Endothelial cell (in vitro differentiated cells): Measurements from ENCODE around the gene DLX4. TPM values are rescaled to one million over a fixed set of nuclear protein-coding genes. Genes with fewer than 3 reads are reported as not detected.

ENCODE experiments used
- DNase-seq: peaks from one replicate; pipeline ENCODE4 v3.0.0; 2021; ENCODE audit warnings: low spot score
- H3K27ac Mint-ChIP-seq: one replicate; pipeline ENCODE4 v1.8.0; 2021; ENCODE audit warnings: mixed read lengths, inconsistent platforms; ENCODE audit not compliant: unreplicated experiment
- H3K27me3 Mint-ChIP-seq: one replicate; pipeline ENCODE4 v1.8.0; 2021; ENCODE audit warnings: mild to moderate bottlenecking, moderate library complexity, mixed read lengths, inconsistent platforms; ENCODE audit not compliant: unreplicated experiment
- H3K36me3 Mint-ChIP-seq: one replicate; pipeline ENCODE4 v1.8.0; 2021; ENCODE audit warnings: mild to moderate bottlenecking, low read depth, mixed read lengths, inconsistent platforms; ENCODE audit not compliant: unreplicated experiment
- H3K4me1 Mint-ChIP-seq: one replicate; pipeline ENCODE4 v1.8.0; 2021; ENCODE audit warnings: mild to moderate bottlenecking, mixed read lengths, inconsistent platforms; ENCODE audit not compliant: unreplicated experiment
- H3K4me3 Mint-ChIP-seq: one replicate; pipeline ENCODE4 v1.8.0; 2021; ENCODE audit warnings: mild to moderate bottlenecking, mixed read lengths, inconsistent platforms; ENCODE audit not compliant: unreplicated experiment
- H3K9me3 Mint-ChIP-seq: one replicate; pipeline ENCODE4 v1.8.0; 2021; ENCODE audit warnings: mixed read lengths, inconsistent platforms; ENCODE audit not compliant: unreplicated experiment
- total RNA-seq: library from RNA; stranded (reverse); fragmentation: NEBNext Ultra II Directional; extraction: Animal tissue kit (Norgen Biotek cat#: 25700); gene quantifications from one replicate; pipeline ENCODE4 v1.2.1, GENCODE V29; 2021; ENCODE audit not compliant: unreplicated experiment
- TF ChIP-seq, protein P1 (sequence below): fragments of 200-600 bp; sonication (generic); IDR thresholded peaks from one replicate; pipeline ENCODE4 v1.5.0; 2021; ENCODE audit warnings: antibody characterized with exemption; ENCODE audit not compliant: unreplicated experiment

The DLX4 gene
- total RNA-seq, 1 donor from 2014 or later, result 0.36 TPM

DNA sequence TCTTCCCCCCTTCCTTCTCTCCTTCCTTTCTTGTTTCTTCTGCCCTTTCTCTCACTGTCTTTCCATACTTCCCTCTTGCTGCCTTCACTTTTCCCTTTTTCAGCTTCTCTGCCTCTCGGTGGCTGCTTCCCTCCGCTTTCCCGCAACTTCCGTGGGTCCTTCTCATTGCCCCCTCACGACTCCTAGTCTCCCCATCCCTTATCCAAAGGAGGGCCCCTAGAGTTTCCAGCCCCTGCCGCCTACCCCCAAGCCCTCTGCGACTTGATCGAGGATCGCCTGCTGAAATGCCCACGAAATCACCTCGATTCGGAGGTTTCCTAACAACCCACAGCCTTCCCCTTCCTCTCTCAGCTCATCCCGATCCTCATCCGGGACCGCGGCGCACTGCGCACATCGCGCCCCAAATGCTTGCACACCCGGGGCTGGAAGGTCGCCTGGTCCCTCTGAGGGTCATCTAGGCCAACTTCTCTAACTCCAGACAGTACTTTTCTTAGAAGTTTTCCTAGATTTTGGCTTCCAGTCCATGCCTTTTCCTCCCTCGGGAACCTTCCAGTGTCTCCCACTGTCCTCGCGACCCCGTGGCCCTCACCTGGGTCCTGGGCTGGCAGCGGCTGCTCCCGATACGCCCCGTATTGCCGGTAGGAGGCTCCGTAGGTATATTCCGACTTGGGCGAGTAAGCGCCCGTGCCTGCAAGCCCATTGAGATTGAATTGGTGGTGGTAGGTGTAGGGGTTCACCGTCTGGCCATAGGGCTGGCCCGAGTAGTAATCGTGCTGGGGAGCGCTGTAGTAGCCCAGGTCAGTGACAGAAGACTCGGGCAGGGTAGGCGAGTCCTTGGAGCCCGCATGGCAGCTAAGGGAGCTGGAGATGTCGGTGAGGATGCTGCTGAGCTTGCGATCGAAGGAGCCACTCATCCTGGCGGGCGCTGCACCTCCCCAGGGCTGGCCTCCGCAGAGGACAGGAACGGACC is 25.4 kb downstream of the DLX4 start:
- no peaks in the 10 kb centered on the region for H3K9me3 Mint-ChIP-seq
- H3K4me3 Mint-ChIP-seq, result peak overlapping the region; percentile 74
- H3K36me3 Mint-ChIP-seq, result peaks cover 3% of the 10 kb centered on the region
- H3K27me3 Mint-ChIP-seq, result peaks cover 42% of the 10 kb centered on the region
- peak overlapping the region; percentile 74 for H3K27ac Mint-ChIP-seq
- TF ChIP-seq, protein P1, sequence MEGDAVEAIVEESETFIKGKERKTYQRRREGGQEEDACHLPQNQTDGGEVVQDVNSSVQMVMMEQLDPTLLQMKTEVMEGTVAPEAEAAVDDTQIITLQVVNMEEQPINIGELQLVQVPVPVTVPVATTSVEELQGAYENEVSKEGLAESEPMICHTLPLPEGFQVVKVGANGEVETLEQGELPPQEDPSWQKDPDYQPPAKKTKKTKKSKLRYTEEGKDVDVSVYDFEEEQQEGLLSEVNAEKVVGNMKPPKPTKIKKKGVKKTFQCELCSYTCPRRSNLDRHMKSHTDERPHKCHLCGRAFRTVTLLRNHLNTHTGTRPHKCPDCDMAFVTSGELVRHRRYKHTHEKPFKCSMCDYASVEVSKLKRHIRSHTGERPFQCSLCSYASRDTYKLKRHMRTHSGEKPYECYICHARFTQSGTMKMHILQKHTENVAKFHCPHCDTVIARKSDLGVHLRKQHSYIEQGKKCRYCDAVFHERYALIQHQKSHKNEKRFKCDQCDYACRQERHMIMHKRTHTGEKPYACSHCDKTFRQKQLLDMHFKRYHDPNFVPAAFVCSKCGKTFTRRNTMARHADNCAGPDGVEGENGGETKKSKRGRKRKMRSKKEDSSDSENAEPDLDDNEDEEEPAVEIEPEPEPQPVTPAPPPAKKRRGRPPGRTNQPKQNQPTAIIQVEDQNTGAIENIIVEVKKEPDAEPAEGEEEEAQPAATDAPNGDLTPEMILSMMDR, result no peak
- no peak for DNase-seq
- peaks cover 11% of the 10 kb centered on the region for H3K4me1 Mint-ChIP-seq

DNA sequence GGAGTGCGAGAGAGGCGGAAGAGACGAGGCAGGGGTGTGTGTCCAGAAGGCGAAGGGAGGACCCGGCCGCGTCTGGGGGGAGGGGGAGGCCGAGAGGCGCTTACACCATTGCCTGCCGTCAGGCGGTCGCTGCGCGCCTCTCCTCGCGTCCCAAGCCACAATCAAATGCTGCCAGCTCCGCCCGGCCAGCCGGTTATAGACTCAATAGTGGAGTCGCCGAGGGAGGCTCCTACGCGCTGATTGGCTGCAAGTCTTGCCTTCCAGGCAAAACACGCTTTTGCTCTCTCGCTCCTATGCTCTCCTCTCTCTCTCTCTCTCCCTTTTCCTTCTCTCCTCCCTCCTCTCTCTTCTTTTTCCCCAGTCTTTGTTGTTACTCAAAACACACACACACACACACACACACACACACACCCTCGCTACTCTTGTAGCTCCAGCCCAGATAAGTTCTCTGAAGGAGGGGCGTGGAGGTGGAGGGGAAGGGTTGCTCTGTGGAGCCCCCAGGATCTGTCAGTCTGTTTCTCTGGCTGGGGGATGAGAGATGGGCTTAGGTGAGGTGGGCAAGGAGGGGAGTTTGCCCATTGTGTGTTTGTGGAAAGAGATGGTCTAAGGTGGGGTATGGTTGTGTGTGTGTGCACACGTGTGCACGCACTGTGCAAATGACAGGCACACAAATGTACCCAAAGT is 26.2 kb downstream of the DLX4 start, which contains the start of gene DLX3:
Gene DLX3, minus strand, starts transcription at position 170 of the 684 bp plus-strand sequence. CDS start 226 bp downstream, outside the sequence.
- peaks cover 3% of the 10 kb centered on the region for H3K36me3 Mint-ChIP-seq
- peaks cover 11% of the 10 kb centered on the region for H3K4me1 Mint-ChIP-seq
- TF ChIP-seq, protein P1, result no peak
- DNase-seq, result peak; percentile 61
- no peaks in the 10 kb centered on the region for H3K9me3 Mint-ChIP-seq
- peak within 1 kb of the TSS; percentile 74 for H3K27ac Mint-ChIP-seq
- peak within 1 kb of the TSS; percentile 74 for H3K4me3 Mint-ChIP-seq
- peaks cover 42% of the 10 kb centered on the region for H3K27me3 Mint-ChIP-seq

DNA sequence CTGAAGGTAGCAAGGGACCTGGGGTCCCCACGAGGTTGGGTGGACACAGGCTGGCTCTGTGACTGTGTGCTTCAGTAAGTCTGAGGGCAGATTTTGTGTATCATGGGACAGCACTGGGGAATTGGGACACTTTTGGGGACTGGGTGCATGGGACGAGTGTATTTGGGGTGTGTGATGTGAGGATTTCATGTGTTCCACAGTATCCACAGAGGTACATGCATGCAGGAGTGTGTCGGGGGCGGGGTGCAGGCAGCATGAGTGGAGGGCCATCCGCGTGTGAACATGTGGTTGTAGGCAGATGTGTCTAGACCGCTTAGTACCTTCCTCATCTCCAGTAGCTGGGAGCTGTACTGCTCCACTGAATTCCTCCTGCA is 27.1 kb downstream of the DLX4 start:
- H3K27ac Mint-ChIP-seq, result no peak overlapping the region
- peaks cover 3% of the 10 kb centered on the region for H3K36me3 Mint-ChIP-seq
- peaks cover 40% of the 10 kb centered on the region for H3K27me3 Mint-ChIP-seq
- TF ChIP-seq, protein P1, result no peak
- peak overlapping the region; percentile 29 for H3K4me3 Mint-ChIP-seq
- peaks cover 11% of the 10 kb centered on the region for H3K4me1 Mint-ChIP-seq
- no peaks in the 10 kb centered on the region for H3K9me3 Mint-ChIP-seq
- DNase-seq, result no peak

DNA sequence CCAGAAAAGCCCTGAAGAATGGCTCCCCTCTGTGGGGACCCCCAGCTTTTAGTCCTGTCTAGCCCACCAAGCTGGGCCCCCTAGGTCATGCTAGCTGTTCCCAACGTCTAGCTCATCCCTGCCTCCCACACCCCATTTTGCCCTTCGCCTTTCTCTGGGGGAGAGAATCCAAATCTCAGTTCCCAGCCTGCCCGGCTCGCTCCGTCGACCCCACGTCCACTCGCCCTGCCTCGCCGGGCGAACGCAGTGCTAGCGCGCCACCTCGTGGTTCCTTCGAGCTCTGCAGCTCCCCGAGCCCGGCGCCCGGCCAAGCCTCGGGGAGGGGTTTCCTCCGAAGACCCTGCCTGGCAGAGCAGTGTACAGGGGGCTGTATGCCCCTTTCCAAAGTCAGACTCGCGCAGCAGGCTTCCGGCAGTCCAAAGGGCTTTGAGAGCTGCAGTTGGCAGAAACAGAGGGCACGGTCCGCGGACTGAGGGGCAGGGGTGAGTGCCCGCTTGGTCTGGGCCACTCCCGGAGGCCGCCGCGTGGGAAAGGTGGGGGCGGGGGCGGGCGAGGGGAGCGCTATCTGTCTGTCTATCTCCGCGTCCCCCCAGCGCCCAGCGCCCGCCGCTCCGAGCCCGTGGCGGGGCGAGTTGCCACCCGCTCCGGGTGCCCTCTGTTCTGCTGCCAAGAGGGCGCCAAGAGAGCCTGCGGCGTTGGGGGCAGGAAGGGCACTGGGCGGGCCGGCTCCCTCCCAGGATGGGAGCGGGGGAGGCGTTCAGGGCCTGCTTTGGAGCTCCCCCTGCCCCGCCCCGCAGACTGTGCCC is 27.7 kb downstream of the DLX4 start:
- H3K9me3 Mint-ChIP-seq, result no peaks in the 10 kb centered on the region

More for the DNA sequence above, 27.7 kb downstream of the DLX4 start:
- Mint-ChIP-seq H3K27ac (no peak overlapping the region), H3K4me3 (no peak overlapping the region), H3K4me1 (peaks cover 11% of the 10 kb centered on the region), H3K27me3 (peaks cover 37% of the 10 kb centered on the region), H3K36me3 (peaks cover 3% of the 10 kb centered on the region)
- peak; percentile 85 for DNase-seq
- TF ChIP-seq, protein P1, result peak; percentile 98
